Tibial nerve (tissue), 4 donors: Measurements from ENCODE around the gene HPSE2. TPM values are rescaled to one million over a fixed set of nuclear protein-coding genes. Genes with fewer than 3 reads are reported as not detected.

Experiments
- DNase-seq, 2 donors: peaks; one replicate each; pipeline ENCODE4 v3.0.0-alpha.2; 2019; ENCODE audit warnings: low spot score in 2 of 2
- H3K27ac ChIP-seq, 4 donors: fragments of 200-600 bp; sonication (generic) in 3 of 4; one replicate each; pipeline ENCODE4 v1.5.1; 2017 to 2019; ENCODE audit warnings: mild to moderate bottlenecking in 1 of 4
- H3K27me3 ChIP-seq, 2 donors: fragments of 200-600 bp; sonication (generic) in 1 of 2; one replicate each; pipeline versions ENCODE4 v1.5.1 to v1.6.0; 2017 to 2019
- H3K36me3 ChIP-seq, 3 donors: fragments of 200-600 bp; sonication (generic); one replicate each; pipeline ENCODE4 v1.5.1; 2018 to 2019
- H3K4me1 ChIP-seq, 4 donors: fragments of 200-600 bp; sonication (generic) in 3 of 4; one replicate each; pipeline ENCODE4 v1.5.1; 2017 to 2019
- H3K4me3 ChIP-seq, 4 donors: fragments of 200-600 bp; sonication (generic) in 3 of 4; one replicate each; pipeline ENCODE4 v1.5.1; 2017 to 2019; ENCODE audit warnings: mild to moderate bottlenecking in 1 of 4, moderate library complexity in 1 of 4
- H3K9me3 ChIP-seq, 4 donors: fragments of 200-600 bp; sonication (generic) in 3 of 4; one replicate each; pipeline ENCODE4 v1.5.1; 2017 to 2019
- CTCF ChIP-seq, 5 experiments: fragments of 200-600 bp in 3 of 5; fragments of 450-650 bp in 2 of 5; sonication (generic) in 3 of 5; IDR thresholded peaks; one replicate each; pipeline ENCODE4 v1.5.1; 2016 to 2019; ENCODE audit warnings: antibody characterized with exemption in 5 of 5, mild to moderate bottlenecking in 3 of 5, moderate library complexity in 2 of 5
- EP300 ChIP-seq, 2 donors: sonication (generic); formaldehyde crosslinking; IDR thresholded peaks; one replicate each; pipeline ENCODE4 v1.6.1; 2017; ENCODE audit warnings: antibody characterized with exemption in 2 of 2, mild to moderate bottlenecking in 1 of 2
- POLR2A ChIP-seq, 2 donors: fragments of 450-650 bp; IDR thresholded peaks; one replicate each; pipeline ENCODE4 v1.6.1; 2017; ENCODE audit warnings: antibody characterized with exemption in 2 of 2, mild to moderate bottlenecking in 2 of 2, moderate library complexity in 2 of 2
- WGBS, 2 donors: methylation state at CpG; one replicate each; pipeline ENCODE4 v1.1.5; 2018; 5-methylcytosine and 5-hydroxymethylcytosine counted together
- total RNA-seq, 4 donors: library from RNA; depleted of rRNA; stranded (reverse); fragments of >200 nt; gene quantifications; one replicate each; pipeline ENCODE4 v1.1.0, GENCODE V29; 2016

Gene HPSE2
- total RNA-seq, 4 donors from 2014 or later: 0.63 TPM; not detected in 3

- H3K36me3 ChIP-seq: no peaks in the 10 kb centered on the region
- no peak for TF ChIP-seq CTCF (IDR thresholded peaks at IDR 0.05)
- no peak for TF ChIP-seq EP300 (IDR thresholded peaks at IDR 0.05)
- TF ChIP-seq POLR2A (IDR thresholded peaks at IDR 0.05): no peak
These were observed 177.5 kb downstream of the HPSE2 start for GRCh38 chr10:99057936-99058690.

GRCh38 chr10:99045671-99046070 is 190.0 kb downstream of the HPSE2 start:
- no peak overlapping the region for H3K27ac ChIP-seq

More at GRCh38 chr10:99057936-99058690, 177.5 kb downstream of the HPSE2 start:
- H3K27ac ChIP-seq: no peak overlapping the region
- no peak for DNase-seq
- H3K27me3 ChIP-seq: no peaks in the 10 kb centered on the region
- H3K4me3 ChIP-seq: no peak overlapping the region
- WGBS, 2 donors: 33 to 38% methylated on average over 4 of the region's 4 CpGs
- H3K9me3 ChIP-seq: no peaks in the 10 kb centered on the region
- no peaks in the 10 kb centered on the region for H3K4me1 ChIP-seq

GRCh38 chr10:99042051-99042771 is 193.4 kb downstream of the HPSE2 start:
- H3K4me3 ChIP-seq: no peak overlapping the region
- TF ChIP-seq EP300 (IDR thresholded peaks at IDR 0.05) (no peak), CTCF (IDR thresholded peaks at IDR 0.05) (no peak), POLR2A (IDR thresholded peaks at IDR 0.05) (no peak)
- H3K36me3 ChIP-seq: no peaks in the 10 kb centered on the region
- 90 to 91% methylated on average over 7 to 9 of the region's 10 CpGs for WGBS, 2 donors
- H3K9me3 ChIP-seq: peaks cover 0 to 41% (median 4%) of the 10 kb centered on the region in 4 donors
- DNase-seq: no peak
- H3K4me1 ChIP-seq: no peaks in the 10 kb centered on the region
- H3K27ac ChIP-seq: no peak overlapping the region
- H3K27me3 ChIP-seq: no peaks in the 10 kb centered on the region

More at GRCh38 chr10:99045671-99046070, 190.0 kb downstream of the HPSE2 start:
- peaks cover 0 to 41% (median 4%) of the 10 kb centered on the region in 4 donors for H3K9me3 ChIP-seq
- no peak for DNase-seq
- no peaks in the 10 kb centered on the region for H3K36me3 ChIP-seq
- H3K27me3 ChIP-seq: no peaks in the 10 kb centered on the region
- TF ChIP-seq EP300 (IDR thresholded peaks at IDR 0.05): no peak
- TF ChIP-seq CTCF (IDR thresholded peaks at IDR 0.05): no peak
- no peak for TF ChIP-seq POLR2A (IDR thresholded peaks at IDR 0.05)
- no peaks in the 10 kb centered on the region for H3K4me1 ChIP-seq
- H3K4me3 ChIP-seq: no peak overlapping the region

- H3K27me3 ChIP-seq: no peaks in the 10 kb centered on the region
- TF ChIP-seq CTCF (IDR thresholded peaks at IDR 0.05): no peak
- no peak for TF ChIP-seq EP300 (IDR thresholded peaks at IDR 0.05)
- TF ChIP-seq POLR2A (IDR thresholded peaks at IDR 0.05): no peak
- 95% methylated on average over 3 to 4 of the region's 4 CpGs for WGBS, 2 donors
These were observed 194.2 kb downstream of the HPSE2 start for GRCh38 chr10:99041468-99041867.

GRCh38 chr10:99013885-99014284 is 221.8 kb downstream of the HPSE2 start:
- Histone ChIP-seq H3K9me3 (no peaks in the 10 kb centered on the region), H3K4me1 (no peaks in the 10 kb centered on the region), H3K36me3 (no peaks in the 10 kb centered on the region), H3K27ac (no peak overlapping the region), H3K4me3 (no peak overlapping the region), H3K27me3 (no peaks in the 10 kb centered on the region)
- WGBS, 2 donors: 87 to 88% methylated on average over 9 of the region's 9 CpGs
- TF ChIP-seq CTCF (IDR thresholded peaks at IDR 0.05) (no peak), EP300 (IDR thresholded peaks at IDR 0.05) (no peak), POLR2A (IDR thresholded peaks at IDR 0.05) (no peak)
- no peak for DNase-seq

More at GRCh38 chr10:99041468-99041867, 194.2 kb downstream of the HPSE2 start:
- Histone ChIP-seq H3K36me3 (no peaks in the 10 kb centered on the region), H3K4me1 (no peaks in the 10 kb centered on the region), H3K9me3 (peaks cover 0 to 39% (median 4%) of the 10 kb centered on the region in 4 donors), H3K27ac (no peak overlapping the region), H3K4me3 (no peak overlapping the region)
- no peak for DNase-seq
